ENCODE data around the gene PLEKHG5.
A peak's percentile ranks its signal among the peaks of the same experiment; 100 is the strongest.
"Not testable (repeated sequence)": the region's sequence is repeated elsewhere in the genome, so short reads cannot be mapped to it uniquely, and the experiment has no call there.

The PLEKHG5 gene

DNA sequence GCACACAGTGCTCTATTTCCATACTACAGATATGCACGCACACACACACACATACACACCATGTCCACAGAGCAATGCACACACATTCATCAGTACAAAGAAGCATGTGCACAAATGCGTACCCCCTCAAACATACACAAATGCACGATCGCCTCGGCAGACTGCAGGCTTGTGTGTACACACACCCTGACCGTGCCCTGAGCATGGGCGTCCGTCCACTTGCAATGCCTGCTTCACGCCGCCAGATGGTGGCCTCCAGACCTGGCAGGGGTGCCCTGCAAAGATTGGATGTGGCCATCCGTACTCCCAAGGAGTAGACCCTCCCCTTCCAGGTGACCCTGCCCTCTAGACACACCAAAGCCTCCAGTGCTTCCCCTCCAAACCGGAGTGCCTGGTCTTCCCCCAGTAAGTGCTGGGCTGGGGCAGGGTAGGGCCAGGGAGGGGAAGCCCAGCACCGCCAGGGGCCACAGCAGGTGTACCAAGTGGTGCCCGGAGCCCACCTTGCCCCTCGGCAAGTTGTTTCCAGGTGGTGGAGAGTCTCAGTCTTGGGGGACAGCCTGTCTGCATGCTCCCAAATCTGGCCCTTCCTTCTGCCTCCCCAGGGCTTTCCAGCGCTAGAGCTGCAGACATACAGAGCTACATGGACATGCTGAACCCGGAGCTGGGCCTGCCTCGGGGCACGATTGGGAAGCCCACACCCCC lies 46.3 kb downstream of the PLEKHG5 start:
- DNase-seq: peak; percentile 48

DNA sequence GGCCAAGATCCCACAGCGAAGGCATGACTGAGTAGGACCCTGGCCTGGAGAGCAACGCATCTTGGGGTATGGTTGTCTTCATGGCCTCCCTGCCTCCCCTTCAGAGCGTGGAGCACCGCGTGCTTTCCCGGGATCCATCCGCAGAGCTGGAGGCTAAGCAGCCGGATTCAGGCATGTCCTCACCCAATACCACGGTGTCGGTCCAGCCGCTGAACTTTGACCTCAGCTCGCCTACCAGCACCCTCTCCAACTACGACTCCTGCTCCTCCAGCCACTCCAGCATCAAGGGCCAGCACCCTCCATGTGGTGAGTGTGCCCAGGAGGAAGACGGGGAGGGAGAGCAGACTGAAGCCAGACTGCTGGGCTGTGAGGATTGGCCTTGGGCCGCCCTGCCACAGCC lies 47.1 kb downstream of the PLEKHG5 start:
- DNase-seq: no peak

DNA sequence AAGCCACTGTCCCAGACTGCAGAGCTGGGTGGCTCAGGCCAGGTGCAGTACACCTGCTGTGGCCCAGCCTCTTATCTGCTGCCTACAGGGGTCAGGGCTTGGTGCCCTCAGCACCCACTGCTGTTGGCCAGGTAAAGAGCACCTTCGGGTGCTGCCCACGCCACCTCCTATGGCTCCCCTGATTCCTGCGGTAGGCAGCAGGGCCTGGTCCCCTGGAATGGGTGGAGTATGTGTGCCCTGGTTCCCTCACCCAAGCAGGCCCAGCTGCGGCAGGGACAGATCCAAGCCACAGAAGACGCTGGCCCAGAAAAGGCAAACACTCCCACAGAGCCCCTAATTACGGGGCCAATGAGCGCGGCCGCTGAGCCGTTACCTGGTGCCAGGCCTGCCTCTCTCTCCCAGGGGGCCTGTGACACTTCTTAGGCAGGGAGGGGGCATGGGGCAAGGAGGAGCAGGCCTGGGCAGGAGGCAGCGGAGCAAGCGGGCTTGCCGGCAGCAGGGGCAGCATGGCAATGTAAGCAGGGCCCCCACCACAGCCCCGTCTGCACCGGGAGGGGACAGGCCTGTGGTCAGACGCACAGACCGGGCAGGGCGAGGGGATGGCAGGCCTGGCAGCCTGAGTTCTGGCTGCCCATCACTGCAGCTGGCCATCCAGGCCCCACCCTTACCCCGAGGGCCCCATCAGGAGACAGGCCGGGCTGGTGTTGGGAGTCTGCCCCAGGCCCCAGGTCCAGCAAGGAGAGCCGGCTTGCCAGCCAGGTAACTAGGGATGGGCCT lies 47.9 kb downstream of the PLEKHG5 start:
- DNase-seq: no peak

DNA sequence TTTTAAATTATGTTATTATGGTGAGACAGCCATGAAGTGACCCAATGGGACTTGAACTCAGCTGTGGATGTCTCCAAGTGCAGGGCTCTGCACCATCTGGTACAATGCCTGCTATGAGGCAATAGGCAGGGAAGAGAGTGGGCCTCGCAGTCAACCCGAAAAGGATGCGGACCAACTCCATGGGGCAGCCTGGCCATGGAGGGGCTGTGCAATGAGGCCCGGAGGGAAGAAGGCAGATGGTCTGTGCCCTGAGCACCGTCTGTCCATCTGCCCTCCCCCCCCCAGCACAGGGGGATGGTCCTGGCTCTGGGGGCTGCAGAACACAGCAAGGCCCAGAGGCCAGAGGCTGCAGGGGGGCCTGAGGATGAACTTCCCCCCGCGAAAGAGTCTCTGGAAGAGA lies 49.9 kb downstream of the PLEKHG5 start:
- no peak for DNase-seq

DNA sequence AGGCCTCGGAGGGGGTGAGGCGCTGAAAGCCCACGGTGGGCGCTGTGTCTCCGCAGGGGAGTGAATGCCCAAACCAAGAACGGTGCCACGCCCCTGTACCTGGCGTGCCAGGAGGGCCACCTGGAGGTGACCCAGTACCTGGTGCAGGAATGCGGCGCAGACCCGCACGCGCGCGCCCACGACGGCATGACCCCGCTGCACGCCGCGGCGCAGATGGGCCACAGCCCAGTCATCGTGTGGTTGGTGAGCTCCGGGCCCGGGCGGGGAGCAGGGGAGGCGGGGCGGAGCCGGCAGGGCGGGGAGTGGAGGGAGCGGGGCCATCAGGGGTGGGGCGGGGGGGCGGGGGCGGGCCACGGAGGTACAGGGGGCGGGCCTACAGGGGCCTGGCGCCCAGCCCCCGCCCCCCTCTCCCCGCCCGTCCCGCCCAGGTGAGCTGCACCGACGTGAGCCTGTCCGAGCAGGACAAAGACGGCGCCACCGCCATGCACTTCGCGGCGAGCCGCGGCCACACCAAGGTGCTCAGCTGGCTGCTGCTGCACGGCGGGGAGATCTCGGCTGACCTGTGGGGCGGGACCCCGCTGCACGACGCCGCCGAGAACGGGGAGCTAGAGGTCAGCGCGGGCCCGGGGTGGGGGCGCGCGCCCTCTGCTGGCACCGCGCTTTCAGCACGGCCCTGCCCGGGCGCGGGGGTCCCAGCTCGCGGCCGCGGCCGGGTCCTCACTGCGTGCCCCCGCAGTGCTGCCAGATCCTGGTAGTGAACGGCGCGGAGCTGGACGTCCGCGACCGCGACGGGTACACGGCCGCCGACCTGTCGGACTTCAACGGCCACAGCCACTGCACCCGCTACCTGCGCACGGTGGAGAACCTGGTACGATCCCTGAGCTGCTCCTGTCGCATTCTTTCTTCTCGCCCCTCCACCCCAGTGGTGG lies 51.0 kb downstream of the PLEKHG5 start:
- peak; percentile 73 for DNase-seq

DNA sequence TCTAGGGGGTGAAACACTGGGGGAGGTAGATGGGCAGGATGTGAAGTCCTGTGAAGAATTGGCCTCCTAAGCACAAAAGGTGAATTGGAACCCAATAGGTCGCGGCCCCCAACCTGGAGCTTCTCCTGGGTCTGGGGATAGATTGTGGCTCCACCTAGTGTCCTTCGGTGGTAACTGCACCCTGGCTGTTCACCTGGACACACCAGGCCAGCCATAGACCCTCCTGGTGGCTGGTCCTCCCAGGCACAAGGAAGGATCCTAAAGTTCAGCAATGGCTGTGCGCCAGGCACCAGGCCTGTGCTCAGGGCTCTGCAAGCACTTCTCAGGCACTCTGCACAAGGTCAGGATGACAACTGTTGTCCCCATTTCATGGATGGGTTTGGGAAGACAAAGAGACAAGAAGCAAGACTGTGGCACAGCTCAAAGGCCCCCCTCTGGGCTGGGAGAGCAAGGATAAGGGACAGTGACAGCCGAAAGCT lies 53.4 kb downstream of the PLEKHG5 start:
- DNase-seq: peak; percentile 79

DNA sequence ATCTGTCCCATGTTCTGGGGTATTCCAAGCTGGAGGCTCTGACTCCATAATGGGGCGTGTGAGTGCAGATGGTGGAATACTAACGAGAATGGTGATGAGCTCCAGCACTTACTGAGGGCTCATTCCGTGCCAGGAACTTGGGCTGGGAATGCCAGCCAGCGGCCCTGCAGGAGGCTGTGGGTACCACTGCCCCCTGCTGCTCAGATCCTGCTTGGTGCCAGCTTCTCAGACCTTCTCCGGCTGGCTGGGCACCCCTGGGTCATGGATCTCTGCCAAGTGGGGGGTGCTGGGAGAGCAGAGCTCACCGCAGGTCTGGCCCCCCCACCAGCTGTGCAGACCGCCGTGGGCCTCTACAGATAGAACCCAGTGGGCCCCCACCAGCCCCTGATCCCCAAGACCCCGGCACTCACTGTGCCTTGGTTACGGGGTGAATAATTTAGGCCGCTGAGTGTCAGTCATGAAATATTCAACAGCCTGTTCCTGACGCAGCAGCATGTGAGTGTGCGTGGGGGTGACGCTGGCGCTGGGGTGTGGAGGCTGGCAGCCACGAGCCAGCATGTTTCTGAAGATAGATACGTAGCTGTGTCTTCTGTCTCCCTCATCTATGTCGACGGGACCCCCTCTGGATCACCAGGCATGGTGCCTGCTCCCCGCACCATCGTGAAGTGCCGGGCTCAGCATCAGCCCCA lies 54.3 kb downstream of the PLEKHG5 start:
- DNase-seq: not testable (repeated sequence)

DNA sequence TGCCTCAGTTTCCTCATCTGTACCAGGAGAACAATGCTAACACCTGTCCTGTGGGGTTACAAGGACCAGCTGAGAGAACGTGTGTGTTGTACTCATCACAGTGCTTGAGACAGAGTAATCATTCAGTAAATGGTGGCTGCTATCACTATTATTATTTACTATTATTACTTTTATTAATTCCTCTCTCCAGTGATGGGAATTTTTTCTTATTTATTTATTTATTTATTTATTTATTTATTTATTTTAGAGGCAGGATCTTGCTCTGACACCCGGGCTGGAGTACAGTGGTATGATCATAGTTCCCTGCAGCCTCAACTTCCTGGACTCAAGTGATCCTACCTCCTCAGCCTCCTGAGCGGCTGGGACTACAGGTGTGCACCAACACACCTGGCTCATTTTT lies 55.2 kb downstream of the PLEKHG5 start:
- not testable (repeated sequence) for DNase-seq

DNA sequence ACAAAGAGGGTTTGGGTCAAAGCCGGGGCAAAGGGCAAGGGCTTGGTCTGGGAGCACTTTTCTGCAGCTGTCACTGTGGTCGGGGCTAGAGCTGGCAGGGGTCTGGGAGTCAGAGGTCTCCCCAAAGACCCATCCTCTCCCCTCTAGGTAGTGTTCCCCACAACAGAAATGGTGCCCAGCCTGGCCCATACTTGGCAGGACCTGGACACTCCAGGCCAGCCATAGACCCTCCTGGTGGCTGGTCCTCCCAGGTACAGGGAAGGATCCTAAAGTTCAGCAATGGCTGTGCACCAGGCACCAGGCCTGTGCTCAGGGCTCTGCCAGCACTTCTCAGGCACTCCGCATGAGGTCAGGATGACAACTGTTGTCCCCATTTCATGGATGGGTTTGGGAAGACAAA lies 55.9 kb downstream of the PLEKHG5 start:
- no peak for DNase-seq

DNA sequence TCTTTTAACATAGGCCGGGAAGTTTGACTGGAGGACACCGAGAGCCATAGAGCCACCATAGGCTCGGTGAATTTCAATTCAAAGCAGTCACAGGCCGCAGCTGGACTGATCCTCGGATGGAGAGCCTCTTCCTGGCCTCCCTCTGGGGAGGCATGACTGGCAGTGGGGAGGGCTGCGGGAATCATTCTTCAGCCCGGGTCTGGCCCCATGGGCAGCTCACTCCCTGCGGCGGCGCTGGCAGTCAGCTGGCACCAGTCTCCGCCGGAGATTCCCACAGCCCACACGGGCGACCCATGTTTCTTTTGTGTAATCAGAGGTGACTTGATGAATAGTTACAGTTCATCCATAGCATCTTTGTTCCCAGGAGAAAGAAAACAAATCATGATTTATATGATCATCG lies 56.3 kb downstream of the PLEKHG5 start:
- DNase-seq: no peak

DNA sequence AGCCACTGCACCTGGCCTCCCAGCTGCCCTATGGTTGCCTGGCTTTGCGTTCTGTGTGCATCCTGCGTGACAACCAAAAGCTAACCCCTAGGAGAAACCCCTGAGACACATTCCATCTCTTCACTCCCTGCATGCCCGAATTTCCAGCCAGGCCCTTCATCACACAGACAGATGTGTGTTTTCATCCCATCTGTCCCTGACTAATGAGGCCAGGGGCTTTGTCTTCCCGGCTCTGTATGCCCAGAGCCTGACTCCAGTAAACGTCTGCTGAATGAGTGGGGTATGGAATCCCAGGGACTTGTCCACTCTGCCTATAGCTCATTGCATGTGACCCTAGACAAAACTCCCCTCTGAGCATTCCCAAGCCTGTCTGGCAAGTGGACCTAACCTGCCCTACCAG lies 57.3 kb downstream of the PLEKHG5 start:
- DNase-seq: no peak

DNA sequence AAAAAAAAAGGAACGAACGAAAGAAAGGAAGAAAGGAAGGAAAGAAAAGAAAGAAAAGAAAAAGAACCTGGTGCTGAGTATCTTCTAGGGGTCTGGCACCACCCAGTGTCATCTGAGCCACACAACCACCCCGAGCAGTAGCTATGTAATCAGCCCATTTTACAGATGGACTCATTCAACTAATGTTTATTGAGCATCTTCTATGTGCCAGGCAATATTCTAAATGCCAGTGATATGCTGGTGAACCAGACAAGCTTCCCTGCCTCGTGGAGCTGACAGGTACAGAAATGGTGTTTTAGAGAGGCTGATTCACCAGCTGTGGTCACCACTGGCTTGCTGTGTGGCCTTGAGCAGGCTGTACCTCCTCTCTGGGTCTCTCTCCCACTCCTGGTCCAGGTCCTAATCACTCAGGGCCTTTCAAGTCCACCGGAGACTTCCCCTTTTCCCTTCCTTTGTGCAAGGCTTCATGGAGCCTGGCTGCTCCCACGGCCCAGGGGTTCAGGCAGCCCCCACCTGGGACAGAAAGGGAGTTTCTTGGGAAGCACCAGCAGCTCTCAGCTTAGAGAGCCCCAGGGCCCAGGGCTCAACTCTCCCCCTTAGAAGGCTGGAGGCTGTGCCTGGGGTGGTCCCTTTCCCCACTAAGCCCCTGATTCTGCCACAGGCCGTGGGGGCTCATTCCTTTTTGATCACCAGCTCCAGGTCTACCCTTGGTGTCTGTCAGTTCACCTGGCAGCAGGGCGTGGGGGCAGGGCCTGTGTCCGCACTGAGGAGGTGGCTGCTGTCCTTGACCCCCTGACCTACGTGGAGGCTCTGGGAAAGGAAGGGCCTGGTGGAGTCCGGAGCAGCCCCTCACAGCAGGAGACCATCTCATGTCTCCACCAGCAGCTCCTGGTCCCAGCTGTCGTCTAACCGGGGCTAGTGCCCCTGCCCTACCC lies 59.6 kb downstream of the PLEKHG5 start:
- not testable (repeated sequence) for DNase-seq

DNA sequence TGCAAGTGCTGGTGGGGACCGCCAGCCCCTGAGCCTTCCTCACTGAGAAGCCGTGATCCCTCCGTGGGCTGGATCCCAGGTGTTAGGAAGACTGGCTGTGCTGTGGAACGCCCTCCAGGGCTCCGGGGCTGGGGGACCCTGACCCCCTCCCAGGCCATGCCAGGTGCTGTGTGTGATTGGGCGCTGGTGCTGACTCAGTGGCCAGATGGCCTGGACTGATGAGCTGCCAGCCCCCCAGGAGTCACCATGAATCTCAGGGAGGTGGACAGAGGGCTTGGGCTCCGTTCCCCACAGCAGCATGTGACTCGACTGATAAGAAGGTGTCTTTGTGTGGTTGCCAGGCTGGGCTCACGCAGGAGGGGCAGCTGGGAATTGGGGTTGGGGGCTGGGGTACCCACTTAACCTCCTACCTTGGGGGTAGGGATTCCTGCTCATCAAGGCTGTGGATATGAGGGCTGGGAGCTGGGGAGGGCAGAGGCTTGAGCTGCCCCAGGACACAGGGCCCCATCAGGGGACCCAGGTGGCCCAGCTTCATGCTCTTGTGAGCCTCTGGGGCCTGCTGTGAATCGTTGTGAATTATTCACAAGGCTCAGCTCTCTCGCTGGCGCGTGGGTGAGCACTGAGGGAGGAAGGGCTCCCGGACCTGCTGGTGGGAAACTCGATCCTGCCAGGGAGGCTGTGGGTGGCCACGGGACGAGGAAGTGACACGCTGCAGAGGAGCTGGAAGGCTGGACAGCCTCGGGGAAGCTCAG lies 61.6 kb downstream of the PLEKHG5 start:
- not testable (repeated sequence) for DNase-seq

DNA sequence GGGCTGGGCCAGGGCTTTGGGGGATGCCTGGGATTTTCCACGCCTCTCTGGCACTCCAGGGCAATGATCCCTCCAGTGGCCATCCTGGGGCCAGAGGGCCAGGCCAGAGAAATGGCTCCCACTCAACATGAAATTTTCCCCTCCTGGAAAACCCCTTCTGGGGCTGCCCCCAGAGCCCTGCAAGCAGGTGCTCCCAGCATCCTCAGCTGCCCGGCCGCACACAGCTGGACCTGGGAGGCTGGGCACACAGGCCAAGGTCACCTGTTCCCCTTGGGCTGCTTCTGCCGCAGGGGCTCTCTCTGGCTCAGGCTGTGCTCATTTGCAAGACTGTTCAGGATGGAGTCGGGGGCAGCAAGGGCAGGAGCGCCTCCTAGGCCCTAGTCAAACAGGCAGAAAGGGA lies 63.0 kb downstream of the PLEKHG5 start:
- DNase-seq: not testable (repeated sequence)

DNA sequence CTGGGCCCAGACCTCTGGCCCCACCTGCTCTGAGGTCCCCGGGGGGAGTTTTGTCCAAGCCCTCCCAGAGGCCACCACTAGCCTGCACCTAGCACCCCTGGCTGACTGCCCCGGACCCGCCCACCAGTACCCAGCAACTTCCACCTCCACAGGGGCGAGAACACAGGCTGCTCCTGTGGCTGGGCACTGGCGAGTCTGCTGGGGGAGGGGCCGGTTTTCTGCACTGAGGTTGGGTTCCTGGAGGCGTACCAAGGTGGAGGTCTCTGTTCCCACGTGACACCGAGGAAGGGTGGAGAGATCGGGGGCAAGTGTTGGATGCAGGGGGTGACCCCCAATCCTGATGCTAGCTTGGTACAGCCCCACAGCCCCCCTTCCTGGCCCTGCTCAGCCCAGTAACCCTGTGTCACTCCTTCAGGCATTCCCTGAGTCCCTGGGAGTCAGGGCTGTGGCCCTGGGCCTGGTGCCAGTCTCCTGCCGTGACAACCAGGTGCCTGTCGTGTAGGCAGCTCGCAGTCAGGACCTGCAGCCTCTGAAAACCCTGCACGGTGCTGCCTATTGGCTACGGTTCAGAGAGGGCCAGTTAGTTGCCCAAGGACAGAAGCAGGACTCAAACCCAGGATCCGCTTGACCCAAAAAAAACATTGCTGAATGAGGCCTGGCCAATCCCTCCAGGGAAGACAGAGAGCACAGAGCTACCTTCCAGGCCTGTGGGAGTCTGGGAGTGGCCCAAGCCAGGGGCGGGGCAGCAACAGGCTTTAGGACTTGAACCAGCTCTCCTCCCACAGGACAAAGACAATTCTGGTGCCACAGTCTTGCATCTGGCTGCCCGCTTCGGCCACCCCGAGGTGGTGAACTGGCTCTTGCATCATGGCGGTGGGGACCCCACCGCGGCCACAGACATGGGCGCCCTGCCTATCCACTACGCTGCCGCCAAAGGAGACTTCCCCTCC lies 63.8 kb downstream of the PLEKHG5 start:
- DNase-seq: no peak

DNA sequence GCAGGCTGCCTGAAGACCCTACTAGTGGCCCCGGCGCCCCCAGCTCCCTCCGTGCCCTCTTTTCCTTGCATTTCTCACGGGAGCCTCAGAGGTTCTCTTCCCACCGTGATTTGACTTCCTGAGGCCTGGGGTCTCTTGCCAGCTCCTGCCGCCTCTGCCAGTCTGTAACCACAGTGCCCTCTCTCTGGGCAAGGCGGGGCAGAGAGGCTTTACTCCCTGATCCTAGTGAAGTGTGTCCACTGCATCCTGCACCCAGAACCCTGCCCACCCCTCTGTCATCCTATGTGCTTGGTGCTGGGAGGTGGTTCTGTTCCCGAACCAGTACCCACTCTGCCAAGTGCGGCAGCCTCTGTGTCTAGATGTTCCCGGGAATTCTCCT lies 64.5 kb downstream of the PLEKHG5 start:
- no peak for DNase-seq

DNA sequence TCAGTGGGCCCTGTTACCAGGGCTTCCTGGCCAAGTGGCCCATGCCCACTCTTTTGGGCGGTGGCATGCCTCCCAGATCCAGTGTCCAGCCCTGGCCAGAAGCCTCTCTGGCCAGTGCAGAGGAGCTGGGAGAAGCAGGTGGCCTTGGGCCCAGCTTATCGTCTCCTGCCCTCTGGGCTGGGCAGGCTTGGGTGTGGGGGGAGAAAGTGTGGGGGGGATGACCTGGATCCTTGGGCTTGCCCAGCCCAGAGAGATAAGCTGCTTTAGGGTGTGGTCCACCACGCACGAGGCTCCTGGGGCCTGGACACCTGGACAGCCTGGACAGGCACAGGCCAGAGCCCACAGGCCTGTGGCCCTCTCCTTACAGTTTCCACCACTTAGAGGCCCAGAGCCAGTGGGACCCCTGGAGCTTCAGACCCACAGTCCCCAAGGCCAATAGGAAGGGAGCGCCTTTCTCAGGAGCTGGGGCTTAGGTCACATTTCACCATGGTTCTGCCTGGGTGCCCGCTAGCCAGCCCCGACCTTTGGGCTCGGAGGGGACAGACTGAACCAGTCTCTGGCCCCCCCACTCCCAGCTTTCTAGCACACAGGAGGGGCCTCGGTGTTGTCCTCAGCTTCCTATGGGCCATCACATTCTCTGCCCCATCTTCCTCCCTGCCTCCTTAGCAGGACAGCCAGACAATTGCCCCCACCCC lies 65.0 kb downstream of the PLEKHG5 start:
- DNase-seq: no peak

DNA sequence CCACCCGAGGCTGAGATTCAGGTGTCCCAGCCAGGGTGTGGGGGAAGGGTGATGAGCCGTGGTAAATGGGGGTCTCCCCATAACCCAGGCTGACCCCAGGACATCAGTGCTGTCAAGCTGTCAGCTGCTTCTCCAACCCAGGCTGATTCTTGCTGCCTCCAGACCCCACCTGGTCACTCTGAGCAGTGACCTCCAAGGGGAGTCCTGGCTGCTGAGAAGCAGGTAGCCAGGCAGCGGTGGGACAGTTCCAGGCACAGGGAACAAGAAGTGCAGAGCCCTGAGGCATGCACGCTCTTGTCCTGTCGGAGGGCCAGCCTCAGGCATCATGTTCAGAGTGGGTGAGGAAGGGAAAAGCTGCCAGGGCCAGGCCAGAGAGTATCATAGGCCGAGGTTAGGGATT lies 65.8 kb downstream of the PLEKHG5 start:
- no peak for DNase-seq
